ENCODE data around the gene TSEN54.
"Not testable (repeated sequence)": the region's sequence is repeated elsewhere in the genome, so short reads cannot be mapped to it uniquely, and the experiment has no call there.

The TSEN54 gene

DNA sequence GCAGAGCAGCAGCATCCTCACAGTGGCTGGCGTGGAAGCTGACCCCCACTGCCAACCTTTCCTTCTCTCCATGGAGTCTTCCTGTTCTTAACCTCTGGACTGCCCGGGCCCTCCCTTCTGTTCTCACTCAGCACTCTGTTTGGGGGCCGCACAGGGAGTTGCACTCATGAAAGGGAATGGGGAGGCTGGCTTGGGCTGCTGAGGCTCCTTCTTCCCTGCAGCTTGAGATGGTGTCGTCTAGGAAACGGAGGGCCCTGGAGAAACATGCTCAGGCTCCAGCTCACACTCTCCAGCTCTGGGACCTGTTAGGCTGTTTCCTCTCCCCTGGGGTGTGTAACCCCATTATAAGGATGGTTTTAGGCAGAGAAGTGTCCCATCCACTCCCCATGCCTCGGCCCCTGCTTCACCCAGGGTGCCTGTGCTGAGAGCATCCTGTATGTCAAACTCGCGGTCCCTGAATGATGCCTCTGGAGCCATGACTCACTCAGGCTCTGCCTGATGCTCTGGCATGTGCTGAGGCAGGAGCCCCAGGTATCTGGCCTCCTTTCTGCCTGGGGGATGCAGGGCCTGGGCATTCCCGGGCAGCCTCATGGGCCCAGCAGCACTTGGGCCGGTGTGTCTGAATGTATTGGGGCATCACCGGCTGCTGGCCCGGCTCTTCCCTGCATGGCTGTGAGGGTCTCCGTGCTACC lies 41.0 kb upstream of the TSEN54 start:
- TF ChIP-seq, protein P1, sequence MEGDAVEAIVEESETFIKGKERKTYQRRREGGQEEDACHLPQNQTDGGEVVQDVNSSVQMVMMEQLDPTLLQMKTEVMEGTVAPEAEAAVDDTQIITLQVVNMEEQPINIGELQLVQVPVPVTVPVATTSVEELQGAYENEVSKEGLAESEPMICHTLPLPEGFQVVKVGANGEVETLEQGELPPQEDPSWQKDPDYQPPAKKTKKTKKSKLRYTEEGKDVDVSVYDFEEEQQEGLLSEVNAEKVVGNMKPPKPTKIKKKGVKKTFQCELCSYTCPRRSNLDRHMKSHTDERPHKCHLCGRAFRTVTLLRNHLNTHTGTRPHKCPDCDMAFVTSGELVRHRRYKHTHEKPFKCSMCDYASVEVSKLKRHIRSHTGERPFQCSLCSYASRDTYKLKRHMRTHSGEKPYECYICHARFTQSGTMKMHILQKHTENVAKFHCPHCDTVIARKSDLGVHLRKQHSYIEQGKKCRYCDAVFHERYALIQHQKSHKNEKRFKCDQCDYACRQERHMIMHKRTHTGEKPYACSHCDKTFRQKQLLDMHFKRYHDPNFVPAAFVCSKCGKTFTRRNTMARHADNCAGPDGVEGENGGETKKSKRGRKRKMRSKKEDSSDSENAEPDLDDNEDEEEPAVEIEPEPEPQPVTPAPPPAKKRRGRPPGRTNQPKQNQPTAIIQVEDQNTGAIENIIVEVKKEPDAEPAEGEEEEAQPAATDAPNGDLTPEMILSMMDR (IDR thresholded peaks at IDR 0.05; ENCODE audit: low read depth, low read length, missing control alignments): no peak
- H3K4me3 ChIP-seq (replicated peaks; ENCODE audit: low read depth, low read length): no peak overlapping the region
- DNase-seq (ENCODE audit: extremely low read depth, low read depth): no peak

DNA sequence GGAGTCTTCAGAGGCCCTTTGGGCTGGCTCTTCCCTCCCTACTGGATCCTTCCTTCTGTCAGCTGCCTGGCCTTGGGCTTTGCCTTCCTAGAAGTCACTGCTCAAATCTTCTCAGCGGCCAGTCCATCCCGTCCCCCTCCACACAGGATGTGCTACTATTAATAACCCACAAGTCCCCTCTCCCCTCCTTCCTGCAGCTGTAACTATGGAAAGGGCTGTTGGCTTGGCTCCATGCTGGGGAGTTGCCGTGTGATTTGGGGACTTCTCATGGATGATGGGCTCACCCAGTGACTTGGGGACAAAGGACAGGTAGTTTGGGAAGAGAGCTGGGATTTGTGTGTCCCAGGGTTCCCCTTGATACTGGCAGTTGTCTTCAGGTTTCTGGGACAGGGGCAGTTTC lies 40.5 kb upstream of the TSEN54 start:
- no peak for DNase-seq (ENCODE audit: extremely low read depth, low read depth)
- TF ChIP-seq, protein P1 (IDR thresholded peaks at IDR 0.05; ENCODE audit: low read depth, low read length, missing control alignments): no peak
- H3K4me3 ChIP-seq (replicated peaks; ENCODE audit: low read depth, low read length): no peak overlapping the region

DNA sequence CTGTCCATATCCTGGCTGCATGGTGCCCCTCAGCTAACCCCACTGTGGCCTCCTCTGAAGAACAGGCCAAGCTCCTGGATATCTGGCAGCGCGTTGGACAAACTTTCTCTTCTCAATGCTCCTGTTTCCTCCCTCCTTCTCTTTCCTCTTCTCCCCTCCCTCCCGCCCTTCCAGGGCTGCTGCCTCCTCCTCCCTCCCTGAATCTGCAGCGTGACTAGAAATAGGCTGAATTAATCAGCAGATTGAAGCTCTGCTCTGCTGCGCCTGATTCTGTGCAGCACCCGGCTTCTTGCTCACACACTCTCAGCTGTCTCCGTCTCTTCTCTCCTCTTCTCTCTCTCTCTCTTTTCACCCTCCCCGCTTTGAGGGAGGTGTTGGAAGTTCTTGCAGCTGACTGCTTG lies 40.1 kb upstream of the TSEN54 start:
- TF ChIP-seq, protein P1 (IDR thresholded peaks at IDR 0.05; ENCODE audit: low read depth, low read length, missing control alignments): no peak

DNA sequence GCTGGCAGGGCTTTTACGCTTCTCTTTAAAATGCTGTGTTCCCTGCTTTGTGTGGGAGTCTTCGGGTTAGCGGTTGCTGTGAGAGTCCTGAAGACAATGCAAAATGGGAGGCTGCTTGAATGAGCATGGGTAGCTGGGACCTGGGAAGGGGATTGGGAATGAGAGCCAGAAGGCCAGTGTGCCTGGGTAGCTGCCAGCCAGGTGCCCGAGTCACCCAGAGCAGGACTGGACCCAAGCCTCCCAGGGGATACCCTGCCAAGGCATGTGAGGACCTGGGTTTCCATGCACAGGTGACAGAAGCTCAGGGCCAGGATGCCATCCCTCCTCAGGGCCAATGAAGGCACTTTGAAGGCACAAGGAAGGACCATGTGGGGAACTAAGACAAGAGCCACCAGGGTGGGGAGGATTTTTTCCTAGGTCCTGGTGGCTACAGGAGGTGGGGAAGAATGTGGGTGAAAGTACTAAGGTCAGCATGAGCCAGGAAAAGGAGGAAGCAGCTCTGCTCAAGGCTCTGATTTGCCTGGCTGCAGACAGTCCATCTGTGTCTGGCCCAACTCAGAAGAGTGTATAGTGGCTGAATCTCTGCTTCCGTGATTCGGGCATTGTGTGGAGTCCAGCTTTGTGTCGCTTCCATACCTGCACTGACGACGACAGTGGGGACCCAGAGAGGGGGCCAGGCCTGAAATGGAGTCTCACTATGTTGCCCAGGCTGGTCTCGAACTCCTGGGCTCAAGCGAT lies 39.4 kb upstream of the TSEN54 start:
- H3K4me3 ChIP-seq (replicated peaks; ENCODE audit: low read depth, low read length): no peak overlapping the region
- no peak for DNase-seq (ENCODE audit: extremely low read depth, low read depth)
- TF ChIP-seq, protein P1 (IDR thresholded peaks at IDR 0.05; ENCODE audit: low read depth, low read length, missing control alignments): no peak

More for the DNA sequence above, 40.1 kb upstream of the TSEN54 start:
- no peak overlapping the region for H3K4me3 ChIP-seq (replicated peaks; ENCODE audit: low read depth, low read length)
- no peak for DNase-seq (ENCODE audit: extremely low read depth, low read depth)

DNA sequence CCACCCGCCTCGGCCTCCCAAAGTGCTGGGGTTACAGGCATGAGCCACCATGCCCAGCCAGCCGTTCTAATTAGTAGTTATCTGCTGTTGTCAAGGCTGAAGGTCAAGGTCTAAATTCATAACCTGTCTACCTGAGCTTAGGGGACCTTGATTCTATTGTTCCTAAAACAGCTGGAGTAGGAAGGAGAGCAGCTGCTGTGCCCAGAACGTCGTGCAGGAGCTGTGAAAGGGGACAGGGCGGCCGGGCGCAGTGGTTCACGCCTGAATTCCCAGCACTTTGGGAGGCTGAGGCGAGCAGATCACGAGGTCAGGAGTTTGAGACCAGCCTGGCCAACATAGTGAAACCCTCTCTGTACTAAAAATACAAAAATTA lies 38.9 kb upstream of the TSEN54 start:
- H3K4me3 ChIP-seq (replicated peaks; ENCODE audit: low read depth, low read length); DNase-seq (ENCODE audit: extremely low read depth, low read depth): not testable (repeated sequence)

DNA sequence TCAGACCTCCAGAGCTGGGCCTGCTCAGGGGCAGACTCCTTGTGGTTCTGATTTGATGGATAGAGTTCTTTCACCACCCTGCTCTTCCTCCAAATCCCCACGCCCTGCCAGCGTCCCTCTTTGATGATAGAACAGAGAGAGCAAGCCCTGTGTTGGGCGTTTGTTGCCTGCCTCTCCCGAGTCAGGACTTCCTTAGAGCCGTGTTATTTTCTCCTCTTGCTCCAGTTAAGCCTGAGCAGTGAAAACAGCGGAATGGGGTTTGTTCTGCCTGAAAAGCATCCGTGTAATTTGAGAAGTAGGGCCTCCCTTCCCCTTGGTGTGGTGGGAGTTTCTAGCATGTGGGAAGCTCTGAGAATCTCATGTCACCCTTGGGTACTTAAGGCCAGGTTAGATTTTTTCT lies 37.8 kb upstream of the TSEN54 start:
- DNase-seq (ENCODE audit: extremely low read depth, low read depth): no peak
- TF ChIP-seq, protein P1 (IDR thresholded peaks at IDR 0.05; ENCODE audit: low read depth, low read length, missing control alignments): no peak
- H3K4me3 ChIP-seq (replicated peaks; ENCODE audit: low read depth, low read length): no peak overlapping the region

DNA sequence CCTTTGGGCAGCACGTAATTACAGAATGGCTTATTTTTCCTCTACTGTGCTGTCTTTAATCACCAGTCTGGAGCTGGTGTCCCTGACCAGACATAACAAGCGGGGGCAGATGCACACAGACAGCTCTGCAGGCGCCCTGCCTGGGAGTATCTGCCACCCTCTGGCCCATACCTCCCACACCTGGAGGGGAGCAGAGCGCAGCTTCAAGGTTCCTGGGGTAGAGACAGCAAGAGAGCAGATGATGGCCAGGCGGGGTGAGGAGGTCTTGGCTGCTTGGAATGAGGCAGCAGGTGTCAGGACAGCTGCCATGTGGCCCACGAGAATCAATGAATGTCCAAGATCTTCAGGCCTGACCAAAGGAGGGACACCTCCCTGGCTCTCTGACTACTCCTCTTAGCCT lies 36.0 kb upstream of the TSEN54 start:
- DNase-seq (ENCODE audit: extremely low read depth, low read depth): no peak
- no peak overlapping the region for H3K4me3 ChIP-seq (replicated peaks; ENCODE audit: low read depth, low read length)
- TF ChIP-seq, protein P1 (IDR thresholded peaks at IDR 0.05; ENCODE audit: low read depth, low read length, missing control alignments): no peak

Measured in HFF-Myc (cell line).